22Rv1 (cell line): ENCODE measurements around the gene TM7SF2.

ENCODE experiments used
- ZFX ChIP-seq: fragments of 450-650 bp; IDR thresholded peaks from 2 replicates; pipeline ENCODE4 v1.6.1; 2017; ENCODE audit warnings: antibody characterized with exemption, borderline replicate concordance
- TF ChIP-seq, protein P1 (sequence below): fragments of 450-650 bp; IDR thresholded peaks from 2 replicates; pipeline ENCODE4 v1.5.1; 2017; ENCODE audit warnings: mild to moderate bottlenecking

DNA sequence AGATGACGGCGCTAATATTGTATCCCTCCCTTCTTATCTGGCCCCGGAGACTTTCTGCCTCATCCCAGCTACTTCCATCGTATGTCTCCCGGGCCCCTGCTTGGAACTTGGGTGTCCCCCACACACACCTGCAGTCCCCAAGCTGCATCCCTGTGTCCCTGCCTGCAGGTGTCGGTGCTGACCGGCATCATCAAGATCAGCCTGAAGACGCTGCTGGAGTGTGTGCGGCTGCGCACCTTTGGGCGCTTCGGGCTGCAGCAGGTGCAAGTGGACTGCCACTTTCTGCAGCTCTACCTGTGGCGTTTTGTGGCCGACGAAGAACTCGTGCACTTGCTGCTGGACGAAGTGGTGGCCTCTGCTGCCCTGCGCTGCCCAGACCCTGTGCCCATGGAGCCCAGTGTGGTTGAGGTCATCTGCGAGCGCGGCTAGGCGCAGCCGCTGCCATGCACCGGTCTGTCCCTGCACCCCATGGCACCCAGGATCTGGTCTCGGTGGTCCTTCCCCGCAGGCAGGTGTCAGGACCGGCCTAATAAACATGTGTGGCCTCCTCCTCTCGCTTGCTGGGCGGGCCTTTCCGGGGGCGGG, 421 bp upstream of the TM7SF2 start:
- TF ChIP-seq, protein P1, sequence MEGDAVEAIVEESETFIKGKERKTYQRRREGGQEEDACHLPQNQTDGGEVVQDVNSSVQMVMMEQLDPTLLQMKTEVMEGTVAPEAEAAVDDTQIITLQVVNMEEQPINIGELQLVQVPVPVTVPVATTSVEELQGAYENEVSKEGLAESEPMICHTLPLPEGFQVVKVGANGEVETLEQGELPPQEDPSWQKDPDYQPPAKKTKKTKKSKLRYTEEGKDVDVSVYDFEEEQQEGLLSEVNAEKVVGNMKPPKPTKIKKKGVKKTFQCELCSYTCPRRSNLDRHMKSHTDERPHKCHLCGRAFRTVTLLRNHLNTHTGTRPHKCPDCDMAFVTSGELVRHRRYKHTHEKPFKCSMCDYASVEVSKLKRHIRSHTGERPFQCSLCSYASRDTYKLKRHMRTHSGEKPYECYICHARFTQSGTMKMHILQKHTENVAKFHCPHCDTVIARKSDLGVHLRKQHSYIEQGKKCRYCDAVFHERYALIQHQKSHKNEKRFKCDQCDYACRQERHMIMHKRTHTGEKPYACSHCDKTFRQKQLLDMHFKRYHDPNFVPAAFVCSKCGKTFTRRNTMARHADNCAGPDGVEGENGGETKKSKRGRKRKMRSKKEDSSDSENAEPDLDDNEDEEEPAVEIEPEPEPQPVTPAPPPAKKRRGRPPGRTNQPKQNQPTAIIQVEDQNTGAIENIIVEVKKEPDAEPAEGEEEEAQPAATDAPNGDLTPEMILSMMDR = no peak
- TF ChIP-seq ZFX = no peak
